Body of pancreas (tissue), 4 donors: ENCODE results near the gene RNFT2.

Experiments used
- CTCF ChIP-seq, 7 experiments: fragments of 450-650 bp in 4 of 7; fragments of 200-600 bp in 3 of 7; sonication (generic) in 3 of 7; IDR thresholded peaks; one replicate each; pipeline ENCODE4 v1.5.1; 2016 to 2019; ENCODE audit warnings: antibody characterized with exemption in 7 of 7
- POLR2A ChIP-seq, 3 donors: fragments of 450-650 bp; IDR thresholded peaks; one replicate each; pipeline ENCODE4 v1.6.1; 2016; ENCODE audit warnings: antibody characterized with exemption in 3 of 3, mild to moderate bottlenecking in 2 of 3

- TF ChIP-seq CTCF (IDR thresholded peaks at IDR 0.05) (no peak), POLR2A (IDR thresholded peaks at IDR 0.05) (no peak)
Observed at GRCh38 chr12:116838365-116838764, 100.2 kb downstream of the RNFT2 start.
